Choroid plexus epithelial cell (primary cell): ENCODE measurements around the gene ZNF574.

ENCODE experiments used
- DNase-seq: peaks from one replicate; pipeline ENCODE4 v3.0.0-alpha.2; 2010; ENCODE audit warnings: low read depth
- H3K4me3 ChIP-seq: 2 replicates; pipeline ENCODE4 v1.5.1; 2011; ENCODE audit warnings: low read depth, mild to moderate bottlenecking, control low read depth, low read length, moderate library complexity
- CTCF ChIP-seq: conservative IDR thresholded peaks from 2 replicates; pipeline ENCODE4 v1.5.1; 2011; ENCODE audit warnings: low read depth, mild to moderate bottlenecking, control low read depth, inconsistent platforms, low read length, moderate library complexity

Gene ZNF574

GRCh38 chr19:42089191-42089750 lies 13.3 kb downstream of the ZNF574 start:
- no peak for DNase-seq
- no peak for TF ChIP-seq CTCF
- no peak overlapping the region for H3K4me3 ChIP-seq

GRCh38 chr19:42089772-42090171 lies 13.8 kb downstream of the ZNF574 start:
- no peak for DNase-seq
- no peak overlapping the region for H3K4me3 ChIP-seq
- TF ChIP-seq CTCF = no peak

- TF ChIP-seq CTCF = no peak
- DNase-seq = no peak
- no peak overlapping the region for H3K4me3 ChIP-seq
Observed at GRCh38 chr19:42090672-42091071, 14.7 kb downstream of the ZNF574 start.

GRCh38 chr19:42091300-42091699 lies 15.3 kb downstream of the ZNF574 start:
- TF ChIP-seq CTCF = no peak
- H3K4me3 ChIP-seq = no peak overlapping the region
- DNase-seq = no peak

- no peak for DNase-seq
- no peak overlapping the region for H3K4me3 ChIP-seq
- no peak for TF ChIP-seq CTCF
Observed at GRCh38 chr19:42091742-42092141, 15.8 kb downstream of the ZNF574 start.

GRCh38 chr19:42092350-42092749 lies 16.4 kb downstream of the ZNF574 start:
- peak; percentile 82 for TF ChIP-seq CTCF
- DNase-seq = no peak
- H3K4me3 ChIP-seq = no peak overlapping the region

GRCh38 chr19:42093505-42093904 lies 17.5 kb downstream of the ZNF574 start:
- no peak overlapping the region for H3K4me3 ChIP-seq
- no peak for TF ChIP-seq CTCF
- no peak for DNase-seq
